Thyroid gland (tissue), 4 donors: ENCODE results near the gene MBD1. TPM values are rescaled to one million over a fixed set of nuclear protein-coding genes. Genes with fewer than 3 reads are reported as not detected.

Source experiments
- DNase-seq, 2 donors: peaks; one replicate each; pipeline ENCODE4 v3.0.0-alpha.2; 2019
- H3K27ac ChIP-seq, 3 donors: fragments of 200-600 bp; sonication (generic); 1 replicate in 2 of 3; 2 replicates in 1 of 3; pipeline ENCODE4 v1.5.1; 2016 to 2019; ENCODE audit warnings: mild to moderate bottlenecking in 1 of 3, moderate library complexity in 1 of 3
- H3K27me3 ChIP-seq: fragments of 200-600 bp; sonication (generic); one replicate; pipeline ENCODE4 v1.5.1; 2019
- H3K36me3 ChIP-seq, 2 donors: fragments of 200-600 bp; sonication (generic); one replicate each; pipeline ENCODE4 v1.5.1; 2016 to 2019
- H3K4me1 ChIP-seq, 2 donors: fragments of 200-600 bp; sonication (generic); one replicate each; pipeline ENCODE4 v1.5.1; 2017 to 2019
- H3K4me3 ChIP-seq, 3 donors: fragments of 200-600 bp; sonication (generic); replicated peaks in 1 of 3; 1 replicate in 2 of 3; 2 replicates in 1 of 3; pipeline ENCODE4 v1.5.1; 2016; ENCODE audit warnings: mild to moderate bottlenecking in 1 of 3
- H3K9me3 ChIP-seq: fragments of 200-600 bp; sonication (generic); one replicate; pipeline ENCODE4 v1.5.1; 2017
- CTCF ChIP-seq, 6 experiments: fragments of 200-600 bp in 3 of 6; fragments of 450-650 bp in 3 of 6; sonication (generic) in 3 of 6; IDR thresholded peaks; one replicate each; pipeline ENCODE4 v1.5.1; 2016 to 2019; ENCODE audit warnings: antibody characterized with exemption in 6 of 6, mild to moderate bottlenecking in 2 of 6, inconsistent platforms in 1 of 6, moderate library complexity in 1 of 6
- POLR2A ChIP-seq, 2 donors: fragments of 450-650 bp; IDR thresholded peaks; one replicate each; pipeline ENCODE4 v1.6.1; 2017; ENCODE audit warnings: antibody characterized with exemption in 2 of 2, mild to moderate bottlenecking in 2 of 2, moderate library complexity in 1 of 2
- WGBS, 2 donors: methylation state at CpG; one replicate each; pipeline ENCODE4 v1.1.5; 2017; 5-methylcytosine and 5-hydroxymethylcytosine counted together
- intact Hi-C: fragments of 100-400 bp; cut with DNase I; formaldehyde crosslinking; loops from one replicate; pipeline ENCODE4 v1.15.1; 2023
- total RNA-seq, 4 donors: library from RNA; depleted of rRNA; stranded (reverse); fragments of >200 nt; gene quantifications; one replicate each; pipeline ENCODE4 v1.2.3, GENCODE V29; 2016

The MBD1 gene
- total RNA-seq, 4 donors from 2014 or later: 62.6 to 98.8 (median 90.6) TPM

GRCh38 chr18:50306944-50307343 lies 25.6 kb upstream of the MBD1 start:
- H3K9me3 ChIP-seq: no peaks in the 10 kb centered on the region

GRCh38 chr18:50301074-50301473 lies 19.8 kb upstream of the MBD1 start:
- H3K4me1 ChIP-seq: peaks cover 6% of the 10 kb centered on the region in 2 donors
- 62 to 65% methylated on average over 5 of the region's 5 CpGs for WGBS, 2 donors
- H3K27me3 ChIP-seq: no peaks in the 10 kb centered on the region
- intact Hi-C loops: no loop called here
- H3K4me3 ChIP-seq: no peak overlapping the region
- no peaks in the 10 kb centered on the region for H3K9me3 ChIP-seq
- no peak for TF ChIP-seq POLR2A (IDR thresholded peaks at IDR 0.05)
- TF ChIP-seq CTCF (IDR thresholded peaks at IDR 0.05): no peak
- DNase-seq: no peak
- H3K27ac ChIP-seq: no peak overlapping the region
- H3K36me3 ChIP-seq: no peaks in the 10 kb centered on the region

More at GRCh38 chr18:50306944-50307343, 25.6 kb upstream of the MBD1 start:
- WGBS, 2 donors: 33 to 41% methylated on average over 8 of the region's 8 CpGs
- Histone ChIP-seq H3K36me3 (no peaks in the 10 kb centered on the region), H3K4me3 (no peak overlapping the region), H3K27me3 (no peaks in the 10 kb centered on the region), H3K4me1 (peaks cover 0 to 8% of the 10 kb centered on the region in 2 donors), H3K27ac (no peak overlapping the region)
- intact Hi-C loops: no loop called here
- TF ChIP-seq POLR2A (IDR thresholded peaks at IDR 0.05): no peak
- TF ChIP-seq CTCF (IDR thresholded peaks at IDR 0.05): no peak
- peak in 1 of 2 donors; percentile 9 for DNase-seq

- Histone ChIP-seq H3K4me3 (no peak overlapping the region), H3K4me1 (peaks cover 6% of the 10 kb centered on the region in 2 donors), H3K36me3 (no peaks in the 10 kb centered on the region), H3K9me3 (no peaks in the 10 kb centered on the region), H3K27me3 (no peaks in the 10 kb centered on the region), H3K27ac (no peak overlapping the region)
- WGBS, 2 donors: 76 to 77% methylated on average over 7 of the region's 7 CpGs
- intact Hi-C loops: no loop called here
- DNase-seq: no peak
- TF ChIP-seq POLR2A (IDR thresholded peaks at IDR 0.05): no peak
- TF ChIP-seq CTCF (IDR thresholded peaks at IDR 0.05): no peak
Measured at GRCh38 chr18:50299626-50300388, 18.5 kb upstream of the MBD1 start.

- Histone ChIP-seq H3K4me1 (peaks cover 6% of the 10 kb centered on the region in 2 donors), H3K27me3 (no peaks in the 10 kb centered on the region), H3K4me3 (peak overlapping the region in 2 of 3 donors; percentile 32 to 38), H3K27ac (no peak overlapping the region), H3K36me3 (no peaks in the 10 kb centered on the region), H3K9me3 (no peaks in the 10 kb centered on the region)
- DNase-seq: peak in 1 of 2 donors; percentile 1
- intact Hi-C loops: no loop called here
- 21% methylated on average over 12 to 21 of the region's 49 CpGs for WGBS, 2 donors
- no peak for TF ChIP-seq POLR2A (IDR thresholded peaks at IDR 0.05)
- TF ChIP-seq CTCF (IDR thresholded peaks at IDR 0.05): no peak
Measured at GRCh38 chr18:50298443-50299284, 17.3 kb upstream of the MBD1 start.
